GM23248 (cell line): ENCODE data around the gene SSUH2. TPM values are rescaled to one million over a fixed set of nuclear protein-coding genes. Genes with fewer than 3 reads are reported as not detected.
A peak's percentile ranks its signal among the peaks of the same experiment; 100 is the strongest.
"Not testable (repeated sequence)": the region's sequence is repeated elsewhere in the genome, so short reads cannot be mapped to it uniquely, and the experiment has no call there.

ENCODE experiments used
- DNase-seq: peaks from one replicate; pipeline ENCODE4 v3.0.0-alpha.2; 2015
- H2AFZ ChIP-seq: fragments of 200-600 bp; sonication (generic); 2 replicates; pipeline ENCODE4 v1.6.1; 2016; ENCODE audit warnings: antibody characterized with exemption
- H3F3A ChIP-seq: fragments of 200-600 bp; sonication (generic); 2 replicates; pipeline ENCODE4 v1.6.1; 2016; ENCODE audit warnings: mild to moderate bottlenecking, antibody characterized with exemption, mixed run types; ENCODE audit not compliant: insufficient read depth
- H3K27ac ChIP-seq: fragments of 200-600 bp; sonication (generic); 2 replicates; pipeline ENCODE4 v1.5.1; 2016; ENCODE audit warnings: mild to moderate bottlenecking
- H3K27me3 ChIP-seq: fragments of 200-600 bp; sonication (generic); replicated peaks from 2 replicates; pipeline ENCODE4 v1.6.1; 2016; ENCODE audit warnings: mild to moderate bottlenecking; ENCODE audit not compliant: insufficient read depth
- H3K36me3 ChIP-seq: fragments of 200-600 bp; sonication (generic); 2 replicates; pipeline ENCODE4 v1.6.1; 2016; ENCODE audit warnings: low read depth, mild to moderate bottlenecking
- H3K4me1 ChIP-seq: fragments of 200-600 bp; sonication (generic); 2 replicates; pipeline ENCODE4 v1.6.1; 2016; ENCODE audit warnings: mild to moderate bottlenecking; ENCODE audit not compliant: insufficient read depth
- H3K4me2 ChIP-seq: fragments of 200-600 bp; sonication (generic); one replicate; pipeline ENCODE4 v1.6.1; 2016; ENCODE audit warnings: mild to moderate bottlenecking; ENCODE audit not compliant: unreplicated experiment
- H3K4me3 ChIP-seq: fragments of 200-600 bp; sonication (generic); 2 replicates; pipeline ENCODE4 v1.5.1; 2016; ENCODE audit warnings: mild to moderate bottlenecking
- H3K79me2 ChIP-seq: fragments of 200-600 bp; sonication (generic); 2 replicates; pipeline ENCODE4 v1.6.1; 2016; ENCODE audit warnings: mild to moderate bottlenecking; ENCODE audit not compliant: insufficient read depth
- H3K9ac ChIP-seq: fragments of 200-600 bp; sonication (generic); 2 replicates; pipeline ENCODE4 v1.6.1; 2016; ENCODE audit warnings: mild to moderate bottlenecking
- H3K9me2 ChIP-seq: fragments of 200-600 bp; sonication (generic); 2 replicates; pipeline ENCODE4 v1.6.1; 2016; ENCODE audit warnings: mixed run types, mild to moderate bottlenecking, moderate library complexity; ENCODE audit not compliant: insufficient read depth
- H3K9me3 ChIP-seq: fragments of 200-600 bp; sonication (generic); one replicate; pipeline ENCODE4 v1.6.1; 2017; ENCODE audit warnings: low read depth
- H4K20me1 ChIP-seq: fragments of 200-600 bp; sonication (generic); 2 replicates; pipeline ENCODE4 v1.6.0; 2016; ENCODE audit not compliant: insufficient read depth
- EZH2 ChIP-seq: fragments of 200-600 bp; sonication (generic); IDR thresholded peaks from 2 replicates; pipeline ENCODE4 v1.6.1; 2018; ENCODE audit warnings: antibody characterized with exemption, mild to moderate bottlenecking; ENCODE audit not compliant: insufficient read depth, poor library complexity, severe bottlenecking
- EZH2phosphoT487 ChIP-seq: fragments of 200-600 bp; sonication (generic); IDR thresholded peaks from 2 replicates; pipeline ENCODE4 v1.6.1; 2018; ENCODE audit warnings: antibody characterized with exemption, moderate library complexity, mild to moderate bottlenecking, low read depth; ENCODE audit not compliant: insufficient read depth
- WGBS, 2 experiments: methylation state at CpG; one replicate each; pipeline ENCODE4 v1.1.6; 2015 to 2017; ENCODE audit warnings: low lambda C conversion rate in 2 of 2, low coverage in 1 of 2; ENCODE audit errors: missing lambda C conversion rate in 2 of 2; 5-methylcytosine and 5-hydroxymethylcytosine counted together
- in situ Hi-C: fragments of 300-500 bp; cut with MboI; formaldehyde crosslinking; loops from 2 replicates; pipeline ENCODE4 v1.15.0; 2020
- polyA plus RNA-seq: library from polyadenylated mRNA; unstranded; fragments of >200 nt; fragmentation: Nextera tagmentation; extraction: Ambion mirVana; gene quantifications from 2 replicates; pipeline ENCODE4 v1.2.1, GENCODE V29; 2016
- total RNA-seq: library from RNA; depleted of rRNA; stranded (reverse); fragments of >200 nt; shearing (Covaris generic); gene quantifications from 2 replicates; pipeline ENCODE4 v1.2.3, GENCODE V29; 2014

Gene SSUH2
- total and polyA plus RNA-seq, 2 experiments from 2014 or later, result 0.18 to 0.76 TPM

DNA sequence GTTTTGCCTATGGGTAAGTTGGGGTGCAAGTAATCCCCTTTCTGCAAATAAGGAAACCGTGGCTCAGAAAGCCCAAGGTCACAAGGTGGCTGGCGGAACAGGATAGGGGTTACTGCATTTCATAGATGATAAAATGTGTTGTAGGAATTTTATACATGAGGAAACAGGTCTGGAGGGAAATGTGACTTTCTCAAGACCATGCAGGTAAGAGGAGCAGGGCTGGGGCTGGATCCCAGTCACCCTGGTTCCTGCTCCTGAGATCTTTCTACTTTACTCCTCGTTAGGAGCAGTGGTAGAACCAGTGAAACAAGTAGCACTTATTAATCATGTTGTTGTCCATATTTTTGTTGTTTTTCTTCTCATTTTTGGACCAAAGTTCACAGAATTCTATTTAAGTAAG, 63.2 kb downstream of the SSUH2 start:
- Histone ChIP-seq H3K79me2 (no peaks in the 10 kb centered on the region), H3K9ac (no peak overlapping the region), H3K4me3 (no peak overlapping the region), H3K27me3 (no peaks in the 10 kb centered on the region), H3K9me3 (no peaks in the 10 kb centered on the region), H3K4me1 (peaks cover 10% of the 10 kb centered on the region), H3F3A (peaks cover 18% of the 10 kb centered on the region), H2AFZ (no peak overlapping the region), H3K36me3 (no peaks in the 10 kb centered on the region), H4K20me1 (no peaks in the 10 kb centered on the region), H3K27ac (no peak overlapping the region), H3K4me2 (no peak overlapping the region), H3K9me2 (no peaks in the 10 kb centered on the region)
- DNase-seq, result no peak
- no peak for TF ChIP-seq EZH2phosphoT487
- no peak for TF ChIP-seq EZH2
- 81 to 92% methylated on average over 3 of the region's 3 CpGs for WGBS, 2 experiments
- in situ Hi-C loops, result no loop called here

DNA sequence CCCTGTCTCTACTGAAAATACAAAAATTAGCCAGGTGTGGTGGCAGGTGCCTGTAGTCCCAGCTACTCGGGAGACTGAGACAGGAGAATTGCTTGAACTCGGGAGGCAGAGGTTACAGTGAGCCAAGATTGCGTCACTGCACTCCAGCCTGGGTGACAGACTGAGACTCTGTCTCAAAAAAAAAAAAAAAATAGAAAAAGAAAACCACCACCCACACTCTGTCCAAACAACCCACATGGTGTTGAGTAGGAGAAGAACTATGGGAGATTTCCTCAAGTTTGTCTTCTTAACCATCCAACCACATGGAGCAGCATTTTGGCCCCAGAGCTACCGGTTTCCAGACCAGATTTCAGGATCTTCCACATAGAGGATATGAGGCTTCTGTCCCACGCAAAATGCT, 64.2 kb downstream of the SSUH2 start:
- H2AFZ ChIP-seq, in situ Hi-C loops: not testable (repeated sequence)

DNA sequence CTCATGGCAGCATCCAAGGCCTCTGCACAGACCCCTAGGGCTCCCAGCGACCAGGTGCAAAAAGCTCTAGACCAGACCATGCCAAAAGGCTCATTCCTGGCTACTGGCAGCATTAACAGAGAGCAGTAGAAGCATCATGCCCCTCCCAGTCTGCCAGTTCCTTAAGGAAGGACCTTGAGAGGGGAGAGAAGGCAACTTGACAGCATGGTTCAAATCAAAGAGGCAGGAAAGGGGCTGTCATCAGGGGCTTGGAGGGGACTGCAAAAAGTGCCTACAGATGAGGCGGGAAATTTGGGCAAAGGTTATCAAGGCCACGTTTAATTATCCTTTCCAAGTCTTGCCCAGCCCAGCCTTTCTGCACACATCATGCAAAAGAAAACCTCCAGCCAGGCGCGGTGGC, 64.7 kb downstream of the SSUH2 start:
- Histone ChIP-seq H2AFZ (no peak overlapping the region), H3K9me2 (no peaks in the 10 kb centered on the region), H3K9ac (no peak overlapping the region), H3K79me2 (no peaks in the 10 kb centered on the region), H3K27me3 (no peaks in the 10 kb centered on the region), H3K27ac (no peak overlapping the region), H3K36me3 (no peaks in the 10 kb centered on the region), H3K4me1 (peaks cover 18% of the 10 kb centered on the region), H4K20me1 (no peaks in the 10 kb centered on the region), H3F3A (peaks cover 33% of the 10 kb centered on the region), H3K9me3 (no peaks in the 10 kb centered on the region), H3K4me3 (no peak overlapping the region), H3K4me2 (no peak overlapping the region)
- DNase-seq, result no peak
- no peak for TF ChIP-seq EZH2phosphoT487
- no peak for TF ChIP-seq EZH2
- 84 to 87% methylated on average over 5 of the region's 5 CpGs for WGBS, 2 experiments
- in situ Hi-C loops, result no loop called here

More for the DNA sequence above, 64.2 kb downstream of the SSUH2 start:
- not testable (repeated sequence) for H3K9me3 ChIP-seq, H3K27me3 ChIP-seq, H4K20me1 ChIP-seq, H3K79me2 ChIP-seq, H3K9ac ChIP-seq, H3K27ac ChIP-seq, H3K9me2 ChIP-seq, H3K36me3 ChIP-seq, H3K4me3 ChIP-seq, H3K4me2 ChIP-seq
- Histone ChIP-seq H3K4me1 (peaks cover 18% of the 10 kb centered on the region), H3F3A (peaks cover 28% of the 10 kb centered on the region)
- peak; percentile 52 for DNase-seq
- 46 to 59% methylated on average over 3 to 5 of the region's 5 CpGs for WGBS, 2 experiments

DNA sequence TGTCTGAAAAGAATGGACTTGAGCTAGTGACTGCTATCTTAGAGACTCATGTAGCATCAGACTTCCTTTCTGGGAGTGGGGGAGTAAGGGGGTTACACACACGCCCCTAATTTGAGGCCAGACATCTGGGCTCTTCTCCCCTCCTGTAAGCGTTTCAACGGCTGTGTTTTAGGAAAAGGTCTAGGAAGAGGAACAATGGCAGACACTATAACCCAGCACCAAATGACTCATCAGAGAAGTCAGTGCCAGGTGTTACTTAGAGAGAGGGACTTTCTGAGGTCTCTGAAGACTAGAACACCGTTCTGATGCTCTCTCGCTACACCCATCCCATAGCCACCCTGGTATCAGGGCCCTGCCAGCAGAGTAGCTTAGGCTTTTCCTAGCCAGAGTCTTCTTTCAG, 65.5 kb downstream of the SSUH2 start:
- H4K20me1 ChIP-seq, result no peaks in the 10 kb centered on the region
- 42 to 45% methylated on average over 5 of the region's 5 CpGs for WGBS, 2 experiments

DNA sequence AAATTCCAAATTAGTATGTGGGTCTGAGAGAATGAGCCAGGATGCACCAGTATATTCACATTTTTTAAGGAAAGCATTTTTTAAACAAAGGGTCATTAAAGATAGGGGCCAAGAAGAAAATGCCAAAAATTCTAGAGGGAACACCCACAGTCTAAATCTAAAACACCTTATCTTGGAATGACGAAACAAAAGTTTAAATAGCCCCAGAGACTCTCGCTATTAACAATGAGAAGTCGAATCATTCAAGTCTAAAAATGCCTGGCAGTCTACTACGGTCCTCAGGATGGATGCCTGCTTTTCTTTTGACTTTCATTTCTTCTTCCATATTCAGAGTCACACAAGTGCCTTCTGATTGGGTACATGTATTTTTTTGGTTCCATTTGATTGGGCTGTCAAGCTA, 66.3 kb downstream of the SSUH2 start:
- H4K20me1 ChIP-seq, result no peaks in the 10 kb centered on the region
- H3K9me3 ChIP-seq, result no peaks in the 10 kb centered on the region
- WGBS, 2 experiments, result 93 to 95% methylated on average over 4 of the region's 4 CpGs
- H3K27me3 ChIP-seq, result no peaks in the 10 kb centered on the region
- peaks cover 33% of the 10 kb centered on the region for H3F3A ChIP-seq
- in situ Hi-C loops, result no loop called here
- H3K9me2 ChIP-seq, result no peaks in the 10 kb centered on the region
- H3K4me1 ChIP-seq, result peaks cover 30% of the 10 kb centered on the region
- no peaks in the 10 kb centered on the region for H3K79me2 ChIP-seq
- no peak overlapping the region for H2AFZ ChIP-seq
- no peak for DNase-seq
- TF ChIP-seq EZH2phosphoT487, result no peak
- TF ChIP-seq EZH2, result no peak
- no peak overlapping the region for H3K9ac ChIP-seq
- 0 out of 2 replicates have a peak, but pooled peaks cover under 1% of the 10 kb centered on the region for H3K36me3 ChIP-seq
- no peak overlapping the region for H3K27ac ChIP-seq
- H3K4me3 ChIP-seq, result no peak overlapping the region
- H3K4me2 ChIP-seq, result no peak overlapping the region

More for the DNA sequence above, 65.5 kb downstream of the SSUH2 start:
- Histone ChIP-seq H3K9me2 (no peaks in the 10 kb centered on the region), H3K27ac (no peak overlapping the region), H3K4me1 (peaks cover 22% of the 10 kb centered on the region), H3F3A (peaks cover 33% of the 10 kb centered on the region), H3K9me3 (no peaks in the 10 kb centered on the region), H2AFZ (no peak overlapping the region), H3K36me3 (no peaks in the 10 kb centered on the region), H3K9ac (no peak overlapping the region), H3K27me3 (no peaks in the 10 kb centered on the region), H3K4me3 (no peak overlapping the region), H3K79me2 (no peaks in the 10 kb centered on the region), H3K4me2 (no peak overlapping the region)
- DNase-seq, result no peak
- TF ChIP-seq EZH2phosphoT487, result no peak
- TF ChIP-seq EZH2, result no peak
- in situ Hi-C loops, result no loop called here
